ENCODE measurements around the gene CAMK1D. TPM values are rescaled to one million over a fixed set of nuclear protein-coding genes. Genes with fewer than 3 reads are reported as not detected.

The CAMK1D gene
- total RNA-seq, 2 experiments from 2014 or later = 15.4 to 15.5 TPM

DNA sequence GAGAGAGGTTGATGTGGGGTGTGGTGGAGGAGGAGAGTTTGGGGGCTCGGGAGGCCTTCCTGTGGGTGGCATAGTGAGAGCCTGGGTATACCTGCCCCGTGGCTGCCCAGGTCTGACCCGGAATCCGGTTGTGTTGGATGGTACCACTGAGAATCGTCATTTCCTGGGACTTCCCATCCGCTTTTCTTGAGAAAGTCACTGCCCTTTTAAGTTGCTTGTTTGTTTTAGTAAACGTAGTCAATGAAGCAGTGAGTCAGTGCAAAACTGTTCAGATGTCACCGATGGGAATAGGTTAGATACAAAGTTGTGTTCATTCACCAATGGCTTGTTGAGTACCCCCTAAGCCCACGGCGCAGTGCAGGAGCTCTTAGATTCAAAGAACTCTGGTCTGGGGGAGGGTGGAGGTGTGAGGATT lies 285.8 kb downstream of the CAMK1D start:
- CTCF ChIA-PET = interaction anchor here (1.5 kb wide), 1 partner anchor 17 kb away, joined by 3 read pairs; no protein-coding TSS in a partner anchor
- no peak overlapping the region for H3K4me3 Mint-ChIP-seq
- POLR2A ChIA-PET = no interaction called here
- H3K27ac Mint-ChIP-seq = peak overlapping the region; percentile 75
- no peaks in the 10 kb centered on the region for H3K9me3 Mint-ChIP-seq
- peak; percentile 37 for DNase-seq
- no peaks in the 10 kb centered on the region for H3K27me3 Mint-ChIP-seq
- H3K4me1 Mint-ChIP-seq = peaks cover 49% of the 10 kb centered on the region
- no peaks in the 10 kb centered on the region for H3K36me3 Mint-ChIP-seq (ENCODE audit: low read depth)

DNA sequence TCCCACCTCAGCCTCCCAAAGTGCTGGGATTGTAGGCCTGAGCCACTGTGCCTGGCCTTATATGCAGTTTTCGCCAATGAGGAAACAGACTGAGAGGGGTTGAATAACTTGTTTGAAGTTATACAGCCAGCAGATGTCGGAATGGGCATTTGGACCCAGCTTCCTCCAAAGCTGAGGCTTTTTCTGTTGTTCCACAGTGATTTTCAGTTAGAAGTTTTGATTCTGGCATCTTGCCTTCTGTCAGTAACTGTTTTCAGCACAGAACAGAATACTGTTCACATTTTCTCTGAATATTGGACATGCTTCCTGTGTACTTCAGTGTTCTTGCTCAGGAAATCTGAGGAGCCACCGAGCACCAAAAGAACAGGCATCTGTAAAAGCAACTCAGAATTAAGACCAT lies 287.2 kb downstream of the CAMK1D start:
- H3K27ac Mint-ChIP-seq = no peak overlapping the region
- POLR2A ChIA-PET = no interaction called here

DNA sequence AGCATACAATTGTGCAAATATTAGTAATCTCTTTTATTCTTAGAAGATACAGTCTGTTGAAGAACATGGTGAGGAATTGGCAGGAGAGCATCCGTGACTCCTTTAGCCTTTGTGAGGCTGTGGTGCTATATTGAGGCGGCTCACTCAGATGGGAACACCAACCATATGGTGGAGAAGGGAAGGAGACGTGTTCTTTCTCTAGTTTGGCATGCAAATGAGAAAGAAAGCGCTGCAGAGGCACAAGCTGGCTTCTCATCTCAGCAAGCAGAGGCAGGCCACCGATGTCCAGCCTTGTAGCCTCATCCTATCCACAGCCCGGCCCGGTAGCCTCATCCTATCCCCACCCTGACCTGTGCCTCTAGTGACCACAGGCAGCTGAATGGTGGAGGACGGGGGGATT lies 288.3 kb downstream of the CAMK1D start:
- H3K27me3 Mint-ChIP-seq = no peaks in the 10 kb centered on the region
- H3K4me3 Mint-ChIP-seq = no peak overlapping the region
- H3K9me3 Mint-ChIP-seq = no peaks in the 10 kb centered on the region
- ChIA-PET CTCF (interaction anchor here (1.2 kb wide), 1 partner anchor 19 kb away, joined by 5 read pairs; no protein-coding TSS in a partner anchor), POLR2A (no interaction called here)
- H3K36me3 Mint-ChIP-seq (ENCODE audit: low read depth) = no peaks in the 10 kb centered on the region
- no peak overlapping the region for H3K27ac Mint-ChIP-seq
- H3K4me1 Mint-ChIP-seq = peaks cover 52% of the 10 kb centered on the region
- DNase-seq = no peak

More for the DNA sequence above, 287.2 kb downstream of the CAMK1D start:
- no peaks in the 10 kb centered on the region for H3K36me3 Mint-ChIP-seq (ENCODE audit: low read depth)
- CTCF ChIA-PET = interaction anchor here (1.0 kb wide), 1 partner anchor 31 kb away, joined by 3 read pairs; no protein-coding TSS in a partner anchor
- no peaks in the 10 kb centered on the region for H3K27me3 Mint-ChIP-seq
- no peak for DNase-seq
- no peak overlapping the region for H3K4me3 Mint-ChIP-seq
- peaks cover 49% of the 10 kb centered on the region for H3K4me1 Mint-ChIP-seq
- H3K9me3 Mint-ChIP-seq = no peaks in the 10 kb centered on the region

DNA sequence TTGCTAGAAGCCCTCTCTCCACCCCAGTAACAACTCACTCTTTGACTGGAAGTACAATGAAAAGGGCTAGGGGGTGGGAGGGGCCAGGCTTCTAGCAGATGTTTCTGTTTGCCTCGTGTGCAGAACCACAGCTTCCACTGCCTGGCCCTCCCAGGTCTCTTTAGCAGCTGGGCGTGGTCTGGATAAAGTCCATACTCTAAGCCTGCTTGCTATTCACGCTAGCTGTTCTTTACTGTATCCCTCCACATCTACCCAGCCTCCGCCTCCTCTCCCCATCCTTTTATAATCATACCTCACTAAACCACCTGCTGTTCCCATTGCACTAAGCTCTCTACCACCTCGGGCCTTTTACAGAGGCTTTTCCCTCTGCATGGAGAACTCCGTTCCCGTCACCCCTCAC lies 288.8 kb downstream of the CAMK1D start:
- peak overlapping the region; percentile 7 for H3K27ac Mint-ChIP-seq
- H3K9me3 Mint-ChIP-seq = no peaks in the 10 kb centered on the region
- ChIA-PET POLR2A (no interaction called here), CTCF (interaction anchor here (0.6 to 1.2 kb wide), 2 partner anchors 18 to 58 kb away, joined by 4 to 5 read pairs; no protein-coding TSS in a partner anchor)
- peak; percentile 60 for DNase-seq
- H3K27me3 Mint-ChIP-seq = no peaks in the 10 kb centered on the region
- H3K4me1 Mint-ChIP-seq = peaks cover 52% of the 10 kb centered on the region
- no peak overlapping the region for H3K4me3 Mint-ChIP-seq
- H3K36me3 Mint-ChIP-seq (ENCODE audit: low read depth) = no peaks in the 10 kb centered on the region

DNA sequence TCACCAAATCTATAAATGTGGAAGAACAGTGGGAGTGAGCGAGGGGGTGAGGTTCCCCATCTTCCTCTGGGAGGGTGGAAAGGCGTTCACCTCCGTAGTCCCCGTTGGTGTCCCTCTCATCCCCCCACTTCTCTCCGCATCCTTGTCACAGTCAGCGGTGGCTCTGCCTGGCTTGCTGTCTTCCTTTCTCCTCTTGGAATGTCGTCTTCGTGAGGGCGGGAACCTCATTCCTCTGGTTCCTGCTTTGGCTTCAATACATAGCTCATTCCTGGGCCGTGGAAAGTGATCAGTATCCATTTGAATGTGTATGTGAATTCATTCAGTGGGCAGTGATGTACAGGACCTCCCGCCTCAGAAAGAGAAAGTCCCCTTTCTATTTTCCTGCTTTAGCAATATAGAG lies 289.4 kb downstream of the CAMK1D start:
- Mint-ChIP-seq H3K36me3 (ENCODE audit: low read depth) (no peaks in the 10 kb centered on the region), H3K27ac (peak overlapping the region; percentile 55), H3K4me1 (peaks cover 52% of the 10 kb centered on the region), H3K9me3 (no peaks in the 10 kb centered on the region), H3K27me3 (no peaks in the 10 kb centered on the region), H3K4me3 (no peak overlapping the region)
- DNase-seq = no peak
- CTCF ChIA-PET = interaction anchor here (0.6 to 2.0 kb wide), 3 partner anchors 18 to 58 kb away, joined by 4 to 9 read pairs (median 5); no protein-coding TSS in a partner anchor
- POLR2A ChIA-PET = no interaction called here

DNA sequence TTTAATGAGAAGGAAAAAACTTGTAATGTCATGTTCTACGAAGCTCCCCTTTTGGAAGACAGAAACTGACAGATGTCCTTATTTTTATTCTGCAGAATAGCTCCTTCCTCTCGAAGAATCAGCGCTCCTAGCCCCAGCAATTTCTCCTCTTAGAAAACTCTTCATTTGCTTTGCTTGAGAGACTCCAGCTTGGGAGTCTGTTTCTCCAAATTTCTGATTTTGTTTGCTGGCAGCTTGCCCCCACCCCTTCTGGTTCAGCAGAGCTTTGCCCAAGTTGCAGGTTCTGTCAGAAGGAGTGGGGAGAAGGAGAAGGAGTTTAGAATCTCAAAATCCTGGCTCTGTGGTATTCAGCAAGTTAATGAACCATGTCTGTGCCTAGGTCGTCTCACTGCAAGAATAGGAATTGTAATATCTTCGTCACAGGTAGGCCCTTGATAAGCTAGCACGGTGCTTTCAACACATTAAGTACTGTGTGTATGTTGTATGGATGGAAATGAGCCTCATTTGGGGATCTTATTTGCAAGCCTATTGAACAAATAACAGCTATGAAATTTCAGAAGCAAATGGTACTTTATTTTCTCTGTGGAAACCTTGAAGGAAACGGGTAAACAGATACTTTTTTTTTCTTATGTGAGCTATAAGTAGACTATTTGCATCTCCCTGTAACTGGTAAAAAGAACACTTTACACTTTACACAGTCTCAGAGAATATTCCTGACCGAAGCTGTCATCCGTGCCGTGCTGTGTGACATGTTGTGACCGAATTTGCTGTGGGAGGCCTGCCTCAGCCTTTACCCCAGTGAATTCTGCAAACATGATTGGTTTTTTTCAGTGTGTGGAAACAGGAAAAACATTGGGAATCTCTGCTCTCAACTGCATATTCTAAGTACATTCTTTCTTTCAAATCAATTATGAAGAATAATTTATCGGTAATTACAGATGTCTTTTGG lies 290.9 kb downstream of the CAMK1D start:
- H3K36me3 Mint-ChIP-seq (ENCODE audit: low read depth) = no peaks in the 10 kb centered on the region
- peak overlapping the region; percentile 14 for H3K27ac Mint-ChIP-seq
- H3K9me3 Mint-ChIP-seq = no peaks in the 10 kb centered on the region
- ChIA-PET POLR2A (no interaction called here), CTCF (interaction anchor here (0.7 to 2.0 kb wide), 2 partner anchors 9 to 17 kb away, joined by 3 to 9 read pairs; no protein-coding TSS in a partner anchor)
- no peak for DNase-seq
- H3K4me1 Mint-ChIP-seq = peaks cover 54% of the 10 kb centered on the region
- H3K4me3 Mint-ChIP-seq = no peak overlapping the region
- H3K27me3 Mint-ChIP-seq = no peaks in the 10 kb centered on the region

DNA sequence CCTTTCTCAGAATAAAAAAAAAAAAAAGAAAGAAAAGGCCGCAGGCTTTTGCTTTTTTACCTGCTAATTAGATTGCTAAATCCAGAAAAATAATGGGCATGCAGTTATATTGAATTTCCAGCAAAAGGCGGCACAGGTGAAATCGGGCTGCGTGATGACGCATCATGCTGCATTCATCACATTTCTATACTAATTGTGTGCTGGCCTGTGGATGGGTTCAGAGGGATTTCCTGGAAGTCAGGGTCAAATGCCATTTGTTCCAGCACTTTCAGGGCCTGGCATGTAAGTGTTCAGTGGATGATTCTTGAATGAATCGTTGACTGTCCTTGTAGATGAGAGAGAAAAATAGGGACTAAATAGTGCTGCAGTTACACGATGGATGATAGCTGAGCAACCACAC lies 292.7 kb downstream of the CAMK1D start:
- no peak overlapping the region for H3K4me3 Mint-ChIP-seq
- H3K36me3 Mint-ChIP-seq (ENCODE audit: low read depth) = no peaks in the 10 kb centered on the region
- ChIA-PET POLR2A (no interaction called here), CTCF (interaction anchor here (0.5 to 0.6 kb wide), 2 partner anchors 191 to 297 kb away, joined by 3 read pairs; no protein-coding TSS in a partner anchor)
- H3K4me1 Mint-ChIP-seq = peaks cover 41% of the 10 kb centered on the region
- no peaks in the 10 kb centered on the region for H3K9me3 Mint-ChIP-seq
- no peaks in the 10 kb centered on the region for H3K27me3 Mint-ChIP-seq
- DNase-seq = no peak
- no peak overlapping the region for H3K27ac Mint-ChIP-seq

DNA sequence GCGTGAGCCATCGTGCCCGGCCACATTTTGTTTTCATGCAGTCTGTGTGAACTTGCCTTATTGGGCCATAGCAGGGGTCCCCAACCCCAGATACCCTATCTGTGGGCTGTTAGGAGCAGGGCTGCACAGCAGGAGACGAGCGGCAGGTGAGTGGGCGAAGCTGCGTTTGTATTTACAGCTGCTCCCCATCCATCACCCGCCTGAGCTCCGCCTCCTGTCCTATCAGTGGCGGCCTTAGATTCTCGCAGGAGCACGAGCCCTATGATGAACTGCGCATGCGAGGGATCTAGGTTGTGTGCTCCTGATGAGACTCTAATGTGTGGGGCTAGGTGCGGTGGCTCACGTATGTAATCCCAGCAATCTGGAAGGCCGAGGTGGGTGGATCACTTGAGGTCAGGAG lies 293.9 kb downstream of the CAMK1D start:
- peaks cover 28% of the 10 kb centered on the region for H3K4me1 Mint-ChIP-seq
- no peak overlapping the region for H3K27ac Mint-ChIP-seq
- DNase-seq = no peak
- CTCF ChIA-PET = interaction anchor here (0.7 kb wide), 1 partner anchor 685 kb away, joined by 4 read pairs; no protein-coding TSS in a partner anchor
- H3K27me3 Mint-ChIP-seq = no peaks in the 10 kb centered on the region
- H3K4me3 Mint-ChIP-seq = no peak overlapping the region
- no peaks in the 10 kb centered on the region for H3K9me3 Mint-ChIP-seq
- POLR2A ChIA-PET = no interaction called here
- no peaks in the 10 kb centered on the region for H3K36me3 Mint-ChIP-seq (ENCODE audit: low read depth)

DNA sequence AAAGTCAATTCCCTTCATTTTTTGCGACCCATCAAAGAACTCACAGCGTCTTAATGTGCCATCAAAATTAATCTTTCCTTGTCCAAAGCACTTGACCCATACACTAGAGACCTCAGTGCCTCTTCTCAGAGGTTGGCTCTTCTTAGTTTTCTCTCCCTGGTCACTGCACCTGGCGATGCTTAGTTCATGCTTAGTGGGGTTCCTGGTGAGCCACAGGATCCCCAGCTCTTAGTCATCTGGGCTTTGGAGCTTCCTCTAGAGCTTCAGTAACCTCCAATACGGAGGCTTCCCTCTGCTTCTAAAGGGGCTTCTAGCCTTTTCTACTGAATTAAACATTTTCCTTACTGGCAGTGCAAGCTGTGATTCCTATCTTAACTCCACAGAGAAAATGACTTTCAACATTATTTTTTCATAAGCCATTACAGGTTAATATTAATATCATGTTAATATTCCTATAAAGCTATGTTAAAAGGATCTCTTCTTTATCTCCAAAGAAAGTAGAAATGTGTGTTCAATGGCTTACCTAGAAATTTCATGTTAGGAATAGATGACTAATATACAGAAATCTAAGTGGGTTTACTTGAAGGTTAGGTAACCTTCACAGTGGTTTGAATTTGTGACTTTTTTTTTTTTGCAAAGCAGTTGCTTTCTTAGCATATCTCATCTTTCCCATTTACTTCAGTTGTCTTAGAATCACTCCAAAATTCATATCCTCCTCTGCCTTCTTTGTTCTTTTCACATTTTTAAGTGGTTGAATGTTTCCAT lies 295.2 kb downstream of the CAMK1D start:
- DNase-seq = no peak
- H3K36me3 Mint-ChIP-seq (ENCODE audit: low read depth) = no peaks in the 10 kb centered on the region
- no peaks in the 10 kb centered on the region for H3K9me3 Mint-ChIP-seq
- ChIA-PET POLR2A (interaction anchor here (0.6 kb wide), 1 partner anchor 380 kb away, joined by 4 read pairs; no protein-coding TSS in a partner anchor), CTCF (interaction anchor here (0.6 to 2.4 kb wide), 4 partner anchors 10 to 924 kb away, joined by 4 to 11 read pairs (median 4); no protein-coding TSS in a partner anchor)
- no peak overlapping the region for H3K4me3 Mint-ChIP-seq
- H3K27ac Mint-ChIP-seq = no peak overlapping the region
- no peaks in the 10 kb centered on the region for H3K27me3 Mint-ChIP-seq
- H3K4me1 Mint-ChIP-seq = peaks cover 21% of the 10 kb centered on the region

DNA sequence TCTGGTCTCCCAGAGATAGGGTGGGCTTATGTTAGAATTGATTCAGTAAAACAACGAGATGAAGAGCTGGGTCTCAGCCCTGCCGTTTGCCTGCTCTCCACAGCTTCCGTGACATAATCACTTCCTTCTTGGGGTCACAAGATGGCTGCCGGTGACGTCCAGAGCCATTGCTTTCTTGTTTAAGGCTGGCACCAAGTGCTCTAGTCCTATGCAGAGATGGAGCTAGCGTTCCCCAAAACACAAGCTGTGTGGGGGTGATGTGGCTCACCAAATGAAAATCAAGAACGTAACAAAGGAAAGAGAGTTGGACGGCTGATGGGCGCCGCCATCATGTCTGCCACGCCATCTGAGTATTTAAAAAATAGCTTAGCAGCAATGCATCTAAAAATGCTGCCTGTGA lies 296.1 kb downstream of the CAMK1D start:
- Mint-ChIP-seq H3K4me3 (no peak overlapping the region), H3K36me3 (ENCODE audit: low read depth) (no peaks in the 10 kb centered on the region), H3K27ac (no peak overlapping the region), H3K27me3 (no peaks in the 10 kb centered on the region), H3K4me1 (peaks cover 21% of the 10 kb centered on the region), H3K9me3 (no peaks in the 10 kb centered on the region)
- no peak for DNase-seq
- ChIA-PET CTCF (interaction anchor here (0.5 to 2.4 kb wide), 3 partner anchors 11 to 297 kb away, joined by 3 to 11 read pairs (median 4); no protein-coding TSS in a partner anchor), POLR2A (no interaction called here)

DNA sequence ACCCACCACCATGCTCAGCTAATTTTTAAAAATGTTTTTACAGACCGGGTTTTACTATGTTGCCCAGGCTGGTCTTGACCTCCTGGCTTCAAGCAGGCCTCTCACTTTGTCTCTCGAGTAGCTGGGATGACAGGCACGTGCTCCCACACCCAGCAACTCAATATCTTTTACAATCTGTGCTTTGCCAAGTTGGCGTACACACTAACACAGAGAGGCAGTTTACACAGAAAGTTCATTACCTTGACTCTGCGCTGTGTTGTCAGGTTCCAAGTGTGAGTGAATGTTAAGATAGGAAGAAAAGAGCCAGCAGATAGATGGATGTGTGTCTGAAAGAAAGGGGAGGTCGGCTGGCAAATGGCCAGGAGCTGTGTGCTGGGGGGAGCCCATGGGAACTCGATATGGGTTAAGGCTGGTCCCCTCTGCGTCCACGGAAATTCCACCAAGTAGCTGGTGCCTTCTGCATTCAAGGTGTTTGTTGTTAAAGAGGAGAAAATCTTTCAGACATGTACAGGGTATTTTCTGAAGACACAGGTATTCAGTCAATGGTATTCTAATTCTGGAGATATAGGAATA lies 299.8 kb downstream of the CAMK1D start:
- H3K4me1 Mint-ChIP-seq = peaks cover 14% of the 10 kb centered on the region
- H3K27ac Mint-ChIP-seq = no peak overlapping the region
- CTCF ChIA-PET = interaction anchor here (0.7 to 0.8 kb wide), 2 partner anchors 32 to 387 kb away, joined by 3 read pairs; no protein-coding TSS in a partner anchor
- H3K36me3 Mint-ChIP-seq (ENCODE audit: low read depth) = no peaks in the 10 kb centered on the region
- no peak for DNase-seq
- peaks cover 2% of the 10 kb centered on the region for H3K9me3 Mint-ChIP-seq
- POLR2A ChIA-PET = interaction anchor here (0.5 kb wide), 1 partner anchor 398 kb away, joined by 3 read pairs; no protein-coding TSS in a partner anchor
- H3K4me3 Mint-ChIP-seq = no peak overlapping the region
- no peaks in the 10 kb centered on the region for H3K27me3 Mint-ChIP-seq

DNA sequence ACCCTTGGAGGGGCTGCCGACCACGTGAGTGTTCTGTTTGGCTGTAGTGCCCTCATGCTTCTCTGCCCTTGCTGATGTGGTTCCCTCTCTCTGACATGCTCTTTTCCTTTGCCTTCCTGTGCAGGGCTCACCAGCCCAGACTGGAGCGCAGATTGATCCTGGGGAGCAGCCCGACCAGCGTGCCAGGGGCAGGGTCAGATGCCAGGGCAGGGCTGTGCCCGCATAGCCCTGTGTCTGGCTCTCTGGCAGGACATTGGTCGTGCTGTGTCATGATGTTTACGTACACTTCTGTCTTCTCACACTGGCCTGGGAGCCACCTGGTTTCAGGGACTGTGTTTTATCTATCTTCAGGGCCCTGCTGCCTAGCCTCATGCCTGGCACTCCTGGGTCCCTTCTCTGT lies 300.8 kb downstream of the CAMK1D start:
- H3K4me1 Mint-ChIP-seq = peaks cover 5% of the 10 kb centered on the region
- DNase-seq = no peak
- H3K27me3 Mint-ChIP-seq = no peaks in the 10 kb centered on the region
- ChIA-PET POLR2A (no interaction called here), CTCF (interaction anchor here (0.8 kb wide), 1 partner anchor 33 kb away, joined by 3 read pairs; no protein-coding TSS in a partner anchor)
- peaks cover 3% of the 10 kb centered on the region for H3K36me3 Mint-ChIP-seq (ENCODE audit: low read depth)
- H3K4me3 Mint-ChIP-seq = no peak overlapping the region
- H3K27ac Mint-ChIP-seq = no peak overlapping the region
- peaks cover 5% of the 10 kb centered on the region for H3K9me3 Mint-ChIP-seq
